ENCODE data around the gene NSDHL. TPM values are rescaled to one million over a fixed set of nuclear protein-coding genes. Genes with fewer than 3 reads are reported as not detected.
A peak's percentile ranks its signal among the peaks of the same experiment; 100 is the strongest.
"Not testable (repeated sequence)": the region's sequence is repeated elsewhere in the genome, so short reads cannot be mapped to it uniquely, and the experiment has no call there.

The NSDHL gene
- 10 to 100 TPM; 14.1 to 28.1 TPM for total RNA-seq

DNA sequence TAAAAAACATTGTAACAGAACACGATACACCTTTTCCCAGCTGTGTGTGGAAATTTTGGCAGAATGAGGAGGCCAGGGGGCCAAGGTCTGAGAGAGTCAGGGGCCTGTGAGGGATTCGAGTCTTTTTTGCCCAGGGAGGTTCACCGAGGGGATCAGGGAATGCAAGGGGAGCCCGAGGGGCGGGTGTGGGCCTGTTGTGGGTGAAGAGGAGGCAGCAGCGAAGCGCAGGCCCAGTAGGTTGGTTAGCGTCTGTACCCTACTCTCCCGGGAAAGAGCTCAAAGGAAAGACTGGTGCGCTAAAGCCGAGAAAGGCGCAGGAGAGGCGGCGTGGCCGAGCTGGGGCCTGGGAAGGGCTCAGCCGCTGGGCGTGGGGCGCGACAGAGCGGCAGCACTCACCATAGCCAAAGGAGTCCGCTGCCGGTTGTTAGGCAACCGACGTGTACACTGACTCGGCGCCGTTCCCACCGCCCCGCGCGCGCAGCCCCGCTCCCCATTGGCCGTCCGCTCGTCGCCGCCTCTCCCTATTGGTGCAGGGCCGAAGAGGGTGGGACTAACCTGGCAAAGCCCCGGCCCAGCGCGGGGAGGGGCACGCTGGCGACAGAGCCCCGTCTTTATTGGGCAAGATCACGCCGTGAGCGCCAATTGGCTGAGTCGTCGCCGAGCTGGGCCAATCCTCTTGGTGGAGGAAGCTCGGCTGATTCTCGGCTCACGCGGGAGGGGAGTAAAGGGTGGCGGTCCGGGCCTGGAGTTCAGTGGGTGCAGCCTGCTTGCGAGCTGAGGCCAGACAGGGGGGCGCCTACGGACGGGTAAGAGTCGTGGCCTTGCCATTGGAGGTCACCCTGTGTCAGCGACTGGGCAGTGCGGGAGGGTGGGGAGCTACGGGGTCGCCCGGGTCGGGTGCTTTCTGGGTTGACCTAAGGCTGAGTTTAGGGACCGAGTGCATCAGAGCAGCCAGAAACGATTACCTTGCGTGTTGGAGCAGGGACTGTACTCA lies at the start of gene NSDHL, which contains the start of gene CETN2:
Gene NSDHL, plus strand, starts transcription at position 752 of the 994 bp plus-strand sequence. CDS start 15,262 bp downstream, outside the sequence.
Gene CETN2, minus strand, starts transcription at position 446 of the 994 bp plus-strand sequence. Its CDS starts 47 bp downstream, at position 399.
- Histone ChIP-seq H3K27me3 (no peaks in the 10 kb centered on the region), H3K9me3 (no peaks in the 10 kb centered on the region), H3K27ac (peak within 1 kb of the TSS; percentile 66 to 73), H3K36me3 (no peaks in the 10 kb centered on the region), H3K4me3 (peak within 1 kb of the TSS; percentile 58 to 68), H3K4me1 (peaks cover 0 to 11% of the 10 kb centered on the region in 2 donors)
- TF ChIP-seq, protein P1, sequence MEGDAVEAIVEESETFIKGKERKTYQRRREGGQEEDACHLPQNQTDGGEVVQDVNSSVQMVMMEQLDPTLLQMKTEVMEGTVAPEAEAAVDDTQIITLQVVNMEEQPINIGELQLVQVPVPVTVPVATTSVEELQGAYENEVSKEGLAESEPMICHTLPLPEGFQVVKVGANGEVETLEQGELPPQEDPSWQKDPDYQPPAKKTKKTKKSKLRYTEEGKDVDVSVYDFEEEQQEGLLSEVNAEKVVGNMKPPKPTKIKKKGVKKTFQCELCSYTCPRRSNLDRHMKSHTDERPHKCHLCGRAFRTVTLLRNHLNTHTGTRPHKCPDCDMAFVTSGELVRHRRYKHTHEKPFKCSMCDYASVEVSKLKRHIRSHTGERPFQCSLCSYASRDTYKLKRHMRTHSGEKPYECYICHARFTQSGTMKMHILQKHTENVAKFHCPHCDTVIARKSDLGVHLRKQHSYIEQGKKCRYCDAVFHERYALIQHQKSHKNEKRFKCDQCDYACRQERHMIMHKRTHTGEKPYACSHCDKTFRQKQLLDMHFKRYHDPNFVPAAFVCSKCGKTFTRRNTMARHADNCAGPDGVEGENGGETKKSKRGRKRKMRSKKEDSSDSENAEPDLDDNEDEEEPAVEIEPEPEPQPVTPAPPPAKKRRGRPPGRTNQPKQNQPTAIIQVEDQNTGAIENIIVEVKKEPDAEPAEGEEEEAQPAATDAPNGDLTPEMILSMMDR (IDR thresholded peaks at IDR 0.05): no peak
- peak; percentile 97 for DNase-seq (ENCODE audit: low spot score)

DNA sequence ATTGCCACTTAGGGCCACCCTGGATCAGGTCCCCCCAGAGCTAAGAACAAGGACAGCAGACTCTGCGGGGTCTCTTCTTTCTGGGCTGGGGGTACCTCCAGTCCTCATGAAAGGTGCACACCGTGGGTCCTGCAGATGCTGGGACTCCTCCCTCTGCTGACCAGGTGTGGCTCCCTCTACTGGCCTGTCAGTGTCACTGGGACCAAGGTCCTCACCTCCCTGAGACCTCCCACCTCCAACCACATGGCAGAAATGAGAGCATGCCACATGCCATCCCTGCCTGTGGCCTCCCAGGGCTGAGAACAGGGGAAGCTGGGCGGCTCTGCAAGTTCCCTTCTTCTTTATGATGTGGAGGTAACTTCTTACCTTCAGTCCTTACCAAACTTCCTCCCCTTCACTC lies 43.8 kb upstream of the NSDHL start:
- H3K9me3 ChIP-seq; H3K27me3 ChIP-seq; DNase-seq (ENCODE audit: low spot score); H3K36me3 ChIP-seq; H3K4me3 ChIP-seq; H3K27ac ChIP-seq; H3K4me1 ChIP-seq: not testable (repeated sequence)

DNA sequence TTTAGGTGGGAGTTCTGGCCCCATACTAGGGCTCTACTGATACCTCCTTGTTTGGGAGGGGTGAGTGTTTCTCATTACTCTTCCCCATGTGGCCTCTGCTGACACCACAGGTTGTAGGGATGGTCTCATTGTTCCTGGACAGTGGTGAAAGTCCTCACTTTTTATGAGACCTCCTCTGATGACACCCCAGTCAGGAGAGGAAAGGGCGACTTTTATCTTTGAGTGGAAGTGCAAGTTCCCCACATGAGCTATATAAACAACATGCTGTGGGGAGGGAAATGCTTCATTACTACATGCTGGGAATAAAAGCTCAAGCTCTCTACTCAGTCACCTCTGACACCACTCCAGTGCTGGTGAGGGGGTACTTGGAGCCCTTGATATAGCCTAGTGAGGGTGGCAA lies 31.9 kb upstream of the NSDHL start:
- H3K4me3 ChIP-seq: no peak overlapping the region
- TF ChIP-seq, protein P1 (IDR thresholded peaks at IDR 0.05): no peak
- H3K9me3 ChIP-seq: no peaks in the 10 kb centered on the region
- H3K27ac ChIP-seq: no peak overlapping the region
- H3K36me3 ChIP-seq: no peaks in the 10 kb centered on the region
- no peaks in the 10 kb centered on the region for H3K4me1 ChIP-seq
- DNase-seq (ENCODE audit: low spot score): no peak
- no peaks in the 10 kb centered on the region for H3K27me3 ChIP-seq

DNA sequence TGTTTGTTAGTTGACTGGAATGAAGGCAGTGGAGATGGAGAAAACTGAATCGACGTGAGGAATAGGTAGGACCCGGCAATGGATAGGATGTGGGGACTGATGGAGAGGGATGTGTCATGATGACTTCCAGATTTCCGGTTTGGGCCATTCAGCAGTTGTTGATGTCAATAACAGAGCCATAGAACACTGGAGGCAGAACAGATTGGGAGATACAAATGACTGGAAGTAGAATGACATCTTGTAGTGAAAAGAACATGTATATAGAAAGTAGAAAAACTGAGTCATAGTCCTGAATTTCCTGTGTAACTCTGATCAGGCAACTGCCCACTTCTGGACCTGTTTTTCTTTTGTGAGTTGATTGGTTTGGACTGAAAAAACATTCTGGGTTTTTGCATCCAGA lies 24.8 kb upstream of the NSDHL start:
- Histone ChIP-seq H3K36me3 (no peaks in the 10 kb centered on the region), H3K27me3 (no peaks in the 10 kb centered on the region), H3K27ac (no peak overlapping the region), H3K4me3 (no peak overlapping the region), H3K9me3 (no peaks in the 10 kb centered on the region), H3K4me1 (no peaks in the 10 kb centered on the region)
- TF ChIP-seq, protein P1 (IDR thresholded peaks at IDR 0.05): no peak
- no peak for DNase-seq (ENCODE audit: low spot score)

DNA sequence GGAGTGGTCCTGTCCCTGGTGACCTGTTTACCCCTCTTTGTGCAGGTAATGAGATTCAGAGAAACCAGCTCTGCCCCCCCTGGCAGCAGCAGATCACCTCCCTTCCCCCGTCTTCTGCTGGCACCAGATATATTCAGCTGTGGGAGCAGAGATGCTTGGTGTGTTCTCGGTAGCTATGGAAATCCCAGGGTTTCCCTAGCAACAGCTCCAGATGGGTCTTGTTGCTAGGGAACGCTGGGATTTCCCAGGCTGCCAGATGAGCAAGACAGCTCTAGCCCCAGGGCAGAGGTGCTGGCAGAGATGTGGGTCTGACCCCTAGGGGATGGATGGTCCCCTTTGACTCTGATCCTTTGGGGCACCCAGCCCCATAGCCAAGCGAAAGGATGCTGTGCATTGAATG lies 20.5 kb upstream of the NSDHL start:
- Histone ChIP-seq H3K9me3 (no peaks in the 10 kb centered on the region), H3K36me3 (no peaks in the 10 kb centered on the region), H3K27me3 (no peaks in the 10 kb centered on the region), H3K4me1 (no peaks in the 10 kb centered on the region), H3K4me3 (no peak overlapping the region), H3K27ac (no peak overlapping the region)
- TF ChIP-seq, protein P1 (IDR thresholded peaks at IDR 0.05): no peak
- no peak for DNase-seq (ENCODE audit: low spot score)

DNA sequence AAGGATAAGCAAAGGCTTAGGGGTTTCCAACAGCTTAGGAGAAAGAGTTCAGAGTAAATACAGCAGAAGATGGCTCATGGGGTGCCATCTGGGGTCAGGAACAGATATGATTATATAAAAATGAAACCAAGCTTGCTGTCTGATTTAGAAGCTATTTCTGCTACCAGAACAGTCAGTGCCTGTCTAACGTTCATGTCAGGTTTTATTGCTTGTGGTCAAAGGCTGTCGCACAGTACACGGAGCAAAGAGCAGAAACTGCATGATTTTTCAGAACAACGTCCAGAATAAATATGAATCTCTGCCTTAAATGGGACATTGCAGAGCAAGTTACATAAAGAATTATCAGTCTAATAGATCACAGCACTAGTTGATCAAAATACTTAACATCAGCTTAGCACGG lies 17.7 kb upstream of the NSDHL start:
- H3K27ac ChIP-seq: no peak overlapping the region

More for the DNA sequence above, 17.7 kb upstream of the NSDHL start:
- no peaks in the 10 kb centered on the region for H3K36me3 ChIP-seq
- H3K4me1 ChIP-seq: no peaks in the 10 kb centered on the region
- no peaks in the 10 kb centered on the region for H3K9me3 ChIP-seq
- DNase-seq (ENCODE audit: low spot score): no peak
- TF ChIP-seq, protein P1 (IDR thresholded peaks at IDR 0.05): no peak
- no peak overlapping the region for H3K4me3 ChIP-seq
- no peaks in the 10 kb centered on the region for H3K27me3 ChIP-seq
